Stimulated activated CD4-positive, alpha-beta T cell treated with anti-CD3 and anti-CD28 coated beads, Interleukin-2, amount 100 ng/mL, for 4 hours (primary cell): ENCODE measurements around the gene KSR1.
"Not testable (repeated sequence)": the region's sequence is repeated elsewhere in the genome, so short reads cannot be mapped to it uniquely, and the experiment has no call there.

Experiments
- DNase-seq: peaks from one replicate; pipeline ENCODE4 v3.0.0-alpha.2; 2020; ENCODE audit warnings: low read depth

Gene KSR1

GRCh38 chr17:27610304-27610677 lies 154.0 kb downstream of the KSR1 start:
- no peak for DNase-seq

GRCh38 chr17:27612160-27612770 lies 156.0 kb downstream of the KSR1 start:
- no peak for DNase-seq

GRCh38 chr17:27613433-27613832 lies 157.2 kb downstream of the KSR1 start:
- no peak for DNase-seq

GRCh38 chr17:27615121-27615520 lies 158.9 kb downstream of the KSR1 start:
- DNase-seq = no peak

- no peak for DNase-seq
Observed at GRCh38 chr17:27616414-27616813, 160.2 kb downstream of the KSR1 start.

GRCh38 chr17:27618417-27618816 lies 162.2 kb downstream of the KSR1 start:
- DNase-seq = no peak

- no peak for DNase-seq
Observed at GRCh38 chr17:27620721-27621120, 164.5 kb downstream of the KSR1 start.

- no peak for DNase-seq
Observed at GRCh38 chr17:27621536-27621935, 165.3 kb downstream of the KSR1 start.

GRCh38 chr17:27621942-27622559 lies 165.8 kb downstream of the KSR1 start:
- no peak for DNase-seq

GRCh38 chr17:27622986-27623385 lies 166.7 kb downstream of the KSR1 start:
- DNase-seq = no peak

- DNase-seq = no peak
Observed at GRCh38 chr17:27623614-27624013, 167.4 kb downstream of the KSR1 start.

GRCh38 chr17:27624539-27624938 lies 168.3 kb downstream of the KSR1 start:
- DNase-seq = no peak

GRCh38 chr17:27625856-27626255 lies 169.6 kb downstream of the KSR1 start:
- no peak for DNase-seq

GRCh38 chr17:27627514-27627913 lies 171.3 kb downstream of the KSR1 start:
- DNase-seq = no peak

GRCh38 chr17:27628376-27628775 lies 172.1 kb downstream of the KSR1 start:
- no peak for DNase-seq

- DNase-seq = not testable (repeated sequence)
Observed at GRCh38 chr17:27629260-27629659, 173.0 kb downstream of the KSR1 start.

GRCh38 chr17:27630607-27631410 lies 174.6 kb downstream of the KSR1 start, which contains the start of gene LGALS9:
Gene LGALS9 (plus strand): TSS chr17:27631188. CDS start chr17:27631266, 78 bp downstream.
- DNase-seq = no peak

GRCh38 chr17:27631411-27631760 lies 175.1 kb downstream of the KSR1 start:
- no peak for DNase-seq

- DNase-seq = no peak
Observed at GRCh38 chr17:27631897-27632725, 175.9 kb downstream of the KSR1 start.

- not testable (repeated sequence) for DNase-seq
Observed at GRCh38 chr17:27632766-27633165, 176.5 kb downstream of the KSR1 start.

- no peak for DNase-seq
Observed at GRCh38 chr17:27633312-27634025, 177.2 kb downstream of the KSR1 start.

- no peak for DNase-seq
Observed at GRCh38 chr17:27634026-27634335, 177.7 kb downstream of the KSR1 start.
